Measurements from ENCODE around the gene TAGAP. TPM values are rescaled to one million over a fixed set of nuclear protein-coding genes. Genes with fewer than 3 reads are reported as not detected.

The TAGAP gene
- total RNA-seq, 1 donor from 2014 or later: 17.1 TPM

- DNase-seq: no peak
- Histone ChIP-seq H3K27ac (no peak overlapping the region), H3K4me1 (no peaks in the 10 kb centered on the region), H3K9me3 (no peaks in the 10 kb centered on the region), H3K4me3 (no peak overlapping the region), H3K36me3 (no peaks in the 10 kb centered on the region), H3K27me3 (ENCODE audit: low read depth) (no peaks in the 10 kb centered on the region)
- no peak for TF ChIP-seq CTCF (IDR thresholded peaks at IDR 0.05)
- ATAC-seq: no peak
- intact Hi-C loops (cut with DNase I): no loop called here
These were observed 45.1 kb upstream of the TAGAP start for GRCh38 chr6:159089909-159090308.

- H3K27ac ChIP-seq: no peak overlapping the region
- intact Hi-C loops (cut with DNase I): no loop called here
- TF ChIP-seq CTCF (IDR thresholded peaks at IDR 0.05): no peak
- no peaks in the 10 kb centered on the region for H3K36me3 ChIP-seq
- H3K27me3 ChIP-seq (ENCODE audit: low read depth): no peaks in the 10 kb centered on the region
- H3K4me1 ChIP-seq: no peaks in the 10 kb centered on the region
- DNase-seq (no peak), ATAC-seq (no peak)
- no peaks in the 10 kb centered on the region for H3K9me3 ChIP-seq
- H3K4me3 ChIP-seq: no peak overlapping the region
These were observed 44.7 kb upstream of the TAGAP start for GRCh38 chr6:159089443-159089842.

DNA sequence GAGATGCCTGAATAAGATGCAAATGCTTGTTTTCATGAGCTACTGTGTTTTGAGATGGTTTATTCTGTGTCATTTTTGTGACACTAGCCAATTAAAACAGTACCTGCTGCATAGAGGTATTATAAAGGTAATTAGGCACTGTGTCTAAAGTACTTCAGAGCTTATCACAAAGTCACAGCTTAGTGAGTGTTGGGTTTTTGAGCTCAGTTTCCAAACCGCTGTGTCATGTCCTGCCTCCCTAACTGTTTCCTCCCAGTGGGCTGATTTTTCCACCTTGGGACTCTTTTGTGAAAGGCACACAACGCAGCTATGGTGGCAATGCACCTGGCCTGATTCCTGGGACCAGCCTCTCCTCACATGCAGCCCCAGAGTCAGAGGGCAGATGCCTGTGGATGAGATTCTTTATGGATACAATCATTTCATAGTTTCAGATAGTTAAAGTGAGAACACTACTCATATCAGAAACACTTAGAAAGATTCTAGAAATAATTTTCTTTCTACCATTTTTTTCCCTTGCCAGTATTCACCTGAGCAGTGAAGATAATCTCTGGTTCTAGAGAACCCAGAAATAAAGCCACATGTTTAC lies 41.3 kb upstream of the TAGAP start:
- no peak for DNase-seq
- H3K9me3 ChIP-seq: no peaks in the 10 kb centered on the region

DNA sequence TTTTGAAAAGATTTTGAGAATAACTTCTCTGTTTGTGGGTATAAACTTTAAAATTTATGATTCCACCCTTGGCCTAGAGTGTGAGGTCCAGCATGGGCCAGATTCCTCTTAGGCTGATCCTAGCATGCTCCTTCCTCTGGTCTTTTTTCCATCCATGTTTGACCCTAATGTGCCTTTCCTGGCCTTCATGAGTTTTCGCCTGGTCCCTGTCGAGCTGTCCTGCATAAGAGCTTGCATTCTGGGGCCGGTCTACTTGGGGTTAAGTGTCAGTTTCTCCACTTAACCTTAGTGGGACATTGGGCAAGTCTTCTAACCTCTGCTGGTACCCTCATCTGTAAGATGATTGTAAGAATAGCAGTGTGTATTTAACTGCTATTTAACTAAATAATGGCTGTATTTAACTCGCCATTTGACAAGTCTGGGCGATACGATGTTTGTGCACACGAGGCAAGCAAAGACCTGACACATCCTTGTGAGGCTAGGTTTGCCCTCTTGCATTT lies 40.7 kb upstream of the TAGAP start:
- H3K27ac ChIP-seq: no peak overlapping the region
- TF ChIP-seq CTCF (IDR thresholded peaks at IDR 0.05): no peak
- H3K36me3 ChIP-seq: no peaks in the 10 kb centered on the region
- no peaks in the 10 kb centered on the region for H3K9me3 ChIP-seq
- no peak for ATAC-seq
- intact Hi-C loops (cut with DNase I): no loop called here
- DNase-seq: no peak
- H3K4me1 ChIP-seq: no peaks in the 10 kb centered on the region
- no peaks in the 10 kb centered on the region for H3K27me3 ChIP-seq (ENCODE audit: low read depth)
- no peak overlapping the region for H3K4me3 ChIP-seq

More for the DNA sequence above, 41.3 kb upstream of the TAGAP start:
- ATAC-seq: no peak
- no peaks in the 10 kb centered on the region for H3K36me3 ChIP-seq
- no peak for TF ChIP-seq CTCF (IDR thresholded peaks at IDR 0.05)
- intact Hi-C loops (cut with DNase I): no loop called here
- H3K27ac ChIP-seq: no peak overlapping the region
- H3K27me3 ChIP-seq (ENCODE audit: low read depth): no peaks in the 10 kb centered on the region
- H3K4me3 ChIP-seq: no peak overlapping the region
- no peaks in the 10 kb centered on the region for H3K4me1 ChIP-seq

DNA sequence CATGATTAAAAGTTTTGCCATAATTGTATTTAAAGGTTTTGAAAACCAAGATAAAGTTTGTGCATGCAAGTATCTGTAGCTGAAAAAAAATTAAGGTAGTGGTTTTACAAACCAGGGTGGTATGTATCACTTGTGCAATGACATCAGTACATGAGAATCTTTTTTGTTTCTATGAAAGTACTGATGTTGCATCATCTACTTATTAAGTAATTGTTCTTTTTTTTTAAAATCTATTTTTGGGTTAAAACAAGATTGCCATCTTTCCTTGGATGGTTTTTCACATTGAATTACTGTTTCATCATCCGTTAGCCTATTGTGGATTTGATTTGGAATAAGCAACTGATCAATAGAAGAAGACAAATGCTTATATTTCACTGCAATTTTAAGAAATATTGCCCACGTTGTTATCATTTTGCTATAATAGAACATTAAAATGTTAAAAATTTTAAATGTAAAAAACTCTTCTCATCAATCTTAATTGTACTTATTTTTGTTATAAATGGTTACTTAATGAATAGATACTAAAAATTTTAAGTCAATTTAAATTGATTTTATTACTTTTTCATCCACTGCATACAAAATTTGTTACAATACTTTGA lies 39.8 kb upstream of the TAGAP start:
- H3K36me3 ChIP-seq: no peaks in the 10 kb centered on the region
- no peak for TF ChIP-seq CTCF (IDR thresholded peaks at IDR 0.05)
- no peak for ATAC-seq
- intact Hi-C loops (cut with DNase I): no loop called here
- no peak overlapping the region for H3K27ac ChIP-seq
- no peaks in the 10 kb centered on the region for H3K9me3 ChIP-seq
- no peaks in the 10 kb centered on the region for H3K27me3 ChIP-seq (ENCODE audit: low read depth)
- DNase-seq: no peak
- no peak overlapping the region for H3K4me3 ChIP-seq
- H3K4me1 ChIP-seq: no peaks in the 10 kb centered on the region
